ENCODE data around the gene DCC.

Gene DCC

GRCh38 chr18:52766002-52766545 is 426.1 kb downstream of the DCC start:
- H3K4me3 ChIP-seq (ENCODE audit: low read length), result no peak overlapping the region
- DNase-seq (ENCODE audit: low read depth), result no peak
- no peak for TF ChIP-seq CTCF (conservative IDR thresholded peaks at IDR 0.05; ENCODE audit: low read length)

GRCh38 chr18:52781113-52781512 is 441.1 kb downstream of the DCC start:
- H3K4me3 ChIP-seq (ENCODE audit: low read length), result no peak overlapping the region
- no peak for DNase-seq (ENCODE audit: low read depth)
- TF ChIP-seq CTCF (conservative IDR thresholded peaks at IDR 0.05; ENCODE audit: low read length), result no peak

- DNase-seq (ENCODE audit: low read depth), result no peak
- H3K4me3 ChIP-seq (ENCODE audit: low read length), result no peak overlapping the region
- TF ChIP-seq CTCF (conservative IDR thresholded peaks at IDR 0.05; ENCODE audit: low read length), result no peak
These were observed 451.3 kb downstream of the DCC start for GRCh38 chr18:52791321-52791720.

GRCh38 chr18:52812834-52813233 is 472.8 kb downstream of the DCC start:
- TF ChIP-seq CTCF (conservative IDR thresholded peaks at IDR 0.05; ENCODE audit: low read length), result no peak
- H3K4me3 ChIP-seq (ENCODE audit: low read length), result no peak overlapping the region
- no peak for DNase-seq (ENCODE audit: low read depth)

GRCh38 chr18:52813635-52814416 is 473.8 kb downstream of the DCC start:
- TF ChIP-seq CTCF (conservative IDR thresholded peaks at IDR 0.05; ENCODE audit: low read length), result no peak
- H3K4me3 ChIP-seq (ENCODE audit: low read length), result no peak overlapping the region

GRCh38 chr18:52815651-52816050 is 475.7 kb downstream of the DCC start:
- DNase-seq (ENCODE audit: low read depth), result no peak
- no peak overlapping the region for H3K4me3 ChIP-seq (ENCODE audit: low read length)
- no peak for TF ChIP-seq CTCF (conservative IDR thresholded peaks at IDR 0.05; ENCODE audit: low read length)

More at GRCh38 chr18:52813635-52814416, 473.8 kb downstream of the DCC start:
- no peak for DNase-seq (ENCODE audit: low read depth)

- no peak overlapping the region for H3K4me3 ChIP-seq (ENCODE audit: low read length)
- TF ChIP-seq CTCF (conservative IDR thresholded peaks at IDR 0.05; ENCODE audit: low read length), result no peak
- no peak for DNase-seq (ENCODE audit: low read depth)
These were observed 476.1 kb downstream of the DCC start for GRCh38 chr18:52816121-52816520.

Measured in AG10803 (cell line).